ENCODE results near the gene PCGF3. TPM values are rescaled to one million over a fixed set of nuclear protein-coding genes. Genes with fewer than 3 reads are reported as not detected.
"Not testable (repeated sequence)": the region's sequence is repeated elsewhere in the genome, so short reads cannot be mapped to it uniquely, and the experiment has no call there.

The PCGF3 gene
- total and polyA plus RNA-seq, 2 experiments from 2014 or later: 21.0 to 26.0 TPM

GRCh38 chr4:754221-755120 lies 48.8 kb downstream of the PCGF3 start:
- H3K27me3 ChIP-seq (replicated peaks; ENCODE audit: insufficient read depth): no peaks in the 10 kb centered on the region
- no peak for DNase-seq
- no peaks in the 10 kb centered on the region for H3K9me3 ChIP-seq (ENCODE audit: low read depth)
- H3K4me2 ChIP-seq (ENCODE audit: unreplicated experiment): no peak overlapping the region
- H3K9ac ChIP-seq: no peak overlapping the region
- no peak for TF ChIP-seq EZH2phosphoT487 (IDR thresholded peaks at IDR 0.05; ENCODE audit: insufficient read depth, low read depth)
- TF ChIP-seq EZH2 (IDR thresholded peaks at IDR 0.05; ENCODE audit: insufficient read depth, poor library complexity, severe bottlenecking): no peak
- H2AFZ ChIP-seq: no peak overlapping the region
- H4K20me1 ChIP-seq (ENCODE audit: insufficient read depth): no peaks in the 10 kb centered on the region
- peaks cover 55% of the 10 kb centered on the region for H3K79me2 ChIP-seq (ENCODE audit: insufficient read depth)
- peaks cover 6% of the 10 kb centered on the region; the same call in 1 of the 2 replicates for H3F3A ChIP-seq (ENCODE audit: insufficient read depth)
- peaks cover 16% of the 10 kb centered on the region; the same call in 1 of the 2 replicates for H3K36me3 ChIP-seq (ENCODE audit: low read depth)
- in situ Hi-C loops (cut with MboI): no loop called here
- 93 to 94% methylated on average over 32 of the region's 32 CpGs for WGBS, 2 experiments (ENCODE audit: low coverage in 1 of 2, low lambda C conversion rate in 2 of 2, missing lambda C conversion rate in 2 of 2)
- H3K4me3 ChIP-seq: no peak overlapping the region
- H3K27ac ChIP-seq: no peak overlapping the region
- 0 out of 2 replicates have a peak, but pooled peaks cover 7% of the 10 kb centered on the region for H3K4me1 ChIP-seq (ENCODE audit: insufficient read depth)
- no peaks in the 10 kb centered on the region for H3K9me2 ChIP-seq (ENCODE audit: insufficient read depth)

GRCh38 chr4:757111-757510 lies 51.5 kb downstream of the PCGF3 start:
- H3K9me2 ChIP-seq (ENCODE audit: insufficient read depth): no peaks in the 10 kb centered on the region
- no peak overlapping the region for H3K27ac ChIP-seq
- H3K27me3 ChIP-seq (replicated peaks; ENCODE audit: insufficient read depth): no peaks in the 10 kb centered on the region
- no peak overlapping the region for H3K4me3 ChIP-seq
- peaks cover 26% of the 10 kb centered on the region; the same call in 1 of the 2 replicates for H3K36me3 ChIP-seq (ENCODE audit: low read depth)
- no peak for DNase-seq
- H3K4me1 ChIP-seq (ENCODE audit: insufficient read depth): no peaks in the 10 kb centered on the region
- no peak overlapping the region for H2AFZ ChIP-seq
- no peaks in the 10 kb centered on the region for H3K9me3 ChIP-seq (ENCODE audit: low read depth)
- peaks cover 8% of the 10 kb centered on the region; the same call in 1 of the 2 replicates for H3F3A ChIP-seq (ENCODE audit: insufficient read depth)
- no peak for TF ChIP-seq EZH2 (IDR thresholded peaks at IDR 0.05; ENCODE audit: insufficient read depth, poor library complexity, severe bottlenecking)
- no peak overlapping the region for H3K9ac ChIP-seq
- H4K20me1 ChIP-seq (ENCODE audit: insufficient read depth): no peaks in the 10 kb centered on the region
- 92 to 94% methylated on average over 13 to 20 of the region's 20 CpGs for WGBS, 2 experiments (ENCODE audit: low coverage in 1 of 2, low lambda C conversion rate in 2 of 2, missing lambda C conversion rate in 2 of 2)
- H3K79me2 ChIP-seq (ENCODE audit: insufficient read depth): peaks cover 39% of the 10 kb centered on the region
- in situ Hi-C loops (cut with MboI): no loop called here
- H3K4me2 ChIP-seq (ENCODE audit: unreplicated experiment): no peak overlapping the region

- H2AFZ ChIP-seq; DNase-seq; H3K9me2 ChIP-seq (ENCODE audit: insufficient read depth); H3K9ac ChIP-seq; H3K27ac ChIP-seq; H4K20me1 ChIP-seq (ENCODE audit: insufficient read depth); H3K4me1 ChIP-seq (ENCODE audit: insufficient read depth); H3K9me3 ChIP-seq (ENCODE audit: low read depth); H3K4me3 ChIP-seq; H3K27me3 ChIP-seq (replicated peaks; ENCODE audit: insufficient read depth); H3K4me2 ChIP-seq (ENCODE audit: unreplicated experiment); in situ Hi-C loops (cut with MboI): not testable (repeated sequence)
- Histone ChIP-seq H3K36me3 (ENCODE audit: low read depth) (peaks cover 20% of the 10 kb centered on the region; the same call in 1 of the 2 replicates), H3F3A (ENCODE audit: insufficient read depth) (peaks cover 17% of the 10 kb centered on the region; the same call in 1 of the 2 replicates), H3K79me2 (ENCODE audit: insufficient read depth) (peaks cover 20% of the 10 kb centered on the region)
- WGBS, 2 experiments (ENCODE audit: low coverage in 1 of 2, low lambda C conversion rate in 2 of 2, missing lambda C conversion rate in 2 of 2): 81 to 84% methylated on average over 9 to 24 of the region's 24 CpGs
These were observed 54.2 kb downstream of the PCGF3 start for GRCh38 chr4:759810-760209.

- Histone ChIP-seq H3K27ac (no peak overlapping the region), H3K4me2 (ENCODE audit: unreplicated experiment) (no peak overlapping the region), H3K9ac (no peak overlapping the region), H3K36me3 (ENCODE audit: low read depth) (peaks cover 17% of the 10 kb centered on the region; the same call in 1 of the 2 replicates), H3K4me1 (ENCODE audit: insufficient read depth) (peaks cover 9% of the 10 kb centered on the region; the same call in 1 of the 2 replicates), H3K27me3 (replicated peaks; ENCODE audit: insufficient read depth) (no peaks in the 10 kb centered on the region), H3K9me2 (ENCODE audit: insufficient read depth) (no peaks in the 10 kb centered on the region), H3K4me3 (no peak overlapping the region), H3K79me2 (ENCODE audit: insufficient read depth) (peaks cover 14% of the 10 kb centered on the region), H3F3A (ENCODE audit: insufficient read depth) (peaks cover 21% of the 10 kb centered on the region; the same call in 1 of the 2 replicates), H3K9me3 (ENCODE audit: low read depth) (no peaks in the 10 kb centered on the region), H2AFZ (no peak overlapping the region), H4K20me1 (ENCODE audit: insufficient read depth) (no peaks in the 10 kb centered on the region)
- no peak for DNase-seq
- no peak for TF ChIP-seq EZH2phosphoT487 (IDR thresholded peaks at IDR 0.05; ENCODE audit: insufficient read depth, low read depth)
- TF ChIP-seq EZH2 (IDR thresholded peaks at IDR 0.05; ENCODE audit: insufficient read depth, poor library complexity, severe bottlenecking): no peak
- WGBS, 2 experiments (ENCODE audit: low coverage in 1 of 2, low lambda C conversion rate in 2 of 2, missing lambda C conversion rate in 2 of 2): 96% methylated on average over 21 of the region's 21 CpGs
- in situ Hi-C loops (cut with MboI): no loop called here
These were observed 55.0 kb downstream of the PCGF3 start for GRCh38 chr4:760616-761015.

All from GM23248 (cell line).